Stimulated activated naive CD4-positive, alpha-beta T cell treated with Interleukin-2 at 50 U/mL for 16 hours (primary cell): Measurements from ENCODE around the gene KIAA1671.
"Not testable (repeated sequence)": the region's sequence is repeated elsewhere in the genome, so short reads cannot be mapped to it uniquely, and the experiment has no call there.

Experiments
- DNase-seq: peaks from one replicate; lab custom pipeline; 2025; lab: John Stamatoyannopoulos, UW

KIAA1671 gene

DNA sequence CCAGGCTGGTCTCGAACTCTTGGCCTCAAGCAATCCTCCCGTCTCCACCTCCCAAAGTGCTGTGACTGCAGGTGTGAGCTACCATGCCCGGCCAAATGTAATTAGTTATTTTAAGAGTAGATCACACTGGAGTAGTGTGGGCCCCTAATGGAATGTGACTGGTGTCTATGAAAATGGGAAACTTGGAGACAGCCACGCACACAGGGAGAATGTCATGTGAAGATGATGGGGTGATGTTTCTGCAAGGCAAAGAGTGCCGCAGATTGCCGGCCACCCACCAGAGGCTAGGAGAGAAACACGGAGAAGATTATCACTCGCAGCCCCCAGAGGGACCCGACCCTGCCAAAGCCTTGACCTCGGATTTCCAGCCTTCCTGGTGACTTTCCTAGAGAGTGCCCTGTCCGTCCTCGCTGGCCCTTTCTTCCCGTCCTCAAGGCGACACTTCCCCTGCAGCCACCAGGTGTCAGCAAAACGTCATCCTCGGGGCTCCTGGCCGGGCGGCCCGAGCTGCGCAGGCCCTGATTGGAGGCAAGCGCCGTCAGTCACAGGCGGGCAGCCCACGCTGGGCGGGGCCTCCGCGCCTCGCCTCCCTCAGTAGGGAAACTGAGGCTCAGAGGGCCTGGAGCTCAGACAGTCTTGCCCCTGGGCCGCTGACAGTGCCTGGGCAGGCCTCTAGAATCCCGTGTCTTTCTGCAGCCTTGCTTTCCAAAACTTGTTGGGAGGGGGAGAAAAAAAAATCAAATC is 283.2 kb downstream of the KIAA1671 start:
- peak; percentile 39 for DNase-seq

DNA sequence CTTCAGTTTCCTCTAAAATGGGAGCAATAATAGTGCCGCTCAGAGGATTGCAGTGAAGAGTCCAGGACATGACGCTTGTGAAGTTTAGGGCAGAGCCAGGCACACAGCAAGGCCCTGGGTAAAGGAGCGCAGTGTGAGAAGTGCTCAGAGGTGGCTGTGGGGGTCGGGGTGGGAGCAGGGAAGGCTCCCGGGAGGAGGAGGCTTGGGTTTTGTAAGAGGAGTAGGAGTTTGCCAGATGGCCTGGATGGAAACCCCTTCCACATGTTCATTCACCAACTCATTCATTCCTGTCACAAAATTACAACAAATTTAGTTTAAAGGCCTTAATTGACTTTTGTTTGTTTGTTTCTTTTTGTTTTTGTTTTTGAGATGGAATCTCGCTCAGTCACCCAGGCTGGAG is 283.9 kb downstream of the KIAA1671 start:
- no peak for DNase-seq

DNA sequence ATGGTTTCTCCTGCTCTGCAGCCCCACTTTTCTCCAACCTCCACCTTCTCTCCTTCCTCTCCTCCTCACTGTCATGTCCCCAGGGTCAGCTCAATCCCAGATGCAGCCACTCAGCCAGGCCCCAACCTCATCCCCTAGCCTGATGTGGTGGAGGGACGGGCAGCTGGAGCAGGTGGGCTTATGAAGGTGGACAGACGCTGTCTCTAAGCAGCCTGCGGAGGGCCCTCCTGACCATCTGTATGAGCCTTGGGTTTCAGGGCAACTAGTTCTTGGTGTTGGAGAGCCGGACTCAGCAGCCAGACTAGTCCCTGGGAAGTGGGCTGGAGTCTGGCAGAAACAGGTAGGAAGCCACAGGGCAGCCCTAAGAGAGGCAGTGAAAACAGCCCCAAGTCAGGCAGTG is 285.0 kb downstream of the KIAA1671 start:
- no peak for DNase-seq

DNA sequence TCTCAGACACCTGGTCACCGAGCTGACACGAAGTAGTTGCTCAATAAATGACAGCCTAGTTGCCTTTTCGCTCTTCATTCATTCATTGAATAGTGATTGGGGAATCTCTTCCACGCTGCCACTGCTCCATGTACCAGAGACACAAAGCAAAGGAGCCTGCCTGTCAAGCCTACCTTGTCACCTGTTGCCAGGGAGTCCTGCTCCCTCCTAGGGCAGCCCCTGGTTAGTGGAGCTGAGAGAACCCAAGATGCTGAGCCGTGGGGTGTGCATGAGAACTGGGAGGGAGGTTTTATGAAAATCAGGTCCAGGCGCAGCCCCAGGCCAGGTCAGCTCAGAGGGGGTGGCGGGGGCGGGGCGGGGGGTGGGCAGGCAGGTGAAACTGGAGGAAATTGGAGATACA is 285.5 kb downstream of the KIAA1671 start:
- not testable (repeated sequence) for DNase-seq
